ENCODE data around the gene PNKD.

PNKD gene

DNA sequence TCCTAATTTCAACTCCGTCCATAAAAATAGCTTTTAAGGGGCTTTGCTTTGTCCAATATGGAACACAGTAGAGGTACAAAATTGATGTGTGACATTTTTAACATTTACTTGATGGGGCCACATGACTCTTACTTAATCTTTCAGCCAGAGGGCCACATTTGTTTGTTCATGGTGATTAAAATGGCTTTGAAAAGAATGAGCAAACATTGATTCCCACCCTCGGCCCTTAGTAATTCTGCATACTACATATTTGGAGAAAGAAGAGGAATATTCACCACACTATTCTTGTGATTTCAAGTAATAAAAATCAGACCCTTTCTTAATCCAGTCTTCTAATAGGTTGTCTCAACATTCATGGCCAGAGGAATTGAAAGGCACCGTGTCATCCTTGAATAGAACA is 35.8 kb upstream of the PNKD start:
- Histone ChIP-seq H3F3A (ENCODE audit: control insufficient read depth, insufficient read depth) (peaks cover 3% of the 10 kb centered on the region; the same call in 1 of the 2 replicates), H4K20me1 (ENCODE audit: control insufficient read depth, insufficient read depth, low read depth, low read length) (0 out of 2 replicates have a peak, but pooled peaks cover 3% of the 10 kb centered on the region), H3K9me3 (ENCODE audit: control insufficient read depth, insufficient read depth, low read length) (no peaks in the 10 kb centered on the region), H3K4me3 (ENCODE audit: low read length) (no peak overlapping the region), H3K4me2 (ENCODE audit: low read length) (no peak overlapping the region), H3K27ac (ENCODE audit: low read depth, low read length) (no peak overlapping the region), H3K79me2 (ENCODE audit: control insufficient read depth, low read length) (peaks cover 30% of the 10 kb centered on the region), H3K36me3 (ENCODE audit: control insufficient read depth, low read length) (peaks cover 90% of the 10 kb centered on the region), H3K4me1 (ENCODE audit: control insufficient read depth, low read length) (peaks cover 12% of the 10 kb centered on the region), H3K9me2 (replicated peaks; ENCODE audit: control insufficient read depth, low read length) (no peaks in the 10 kb centered on the region), H3K27me3 (ENCODE audit: control insufficient read depth, low read length) (no peaks in the 10 kb centered on the region)
- TF ChIP-seq, protein P1, sequence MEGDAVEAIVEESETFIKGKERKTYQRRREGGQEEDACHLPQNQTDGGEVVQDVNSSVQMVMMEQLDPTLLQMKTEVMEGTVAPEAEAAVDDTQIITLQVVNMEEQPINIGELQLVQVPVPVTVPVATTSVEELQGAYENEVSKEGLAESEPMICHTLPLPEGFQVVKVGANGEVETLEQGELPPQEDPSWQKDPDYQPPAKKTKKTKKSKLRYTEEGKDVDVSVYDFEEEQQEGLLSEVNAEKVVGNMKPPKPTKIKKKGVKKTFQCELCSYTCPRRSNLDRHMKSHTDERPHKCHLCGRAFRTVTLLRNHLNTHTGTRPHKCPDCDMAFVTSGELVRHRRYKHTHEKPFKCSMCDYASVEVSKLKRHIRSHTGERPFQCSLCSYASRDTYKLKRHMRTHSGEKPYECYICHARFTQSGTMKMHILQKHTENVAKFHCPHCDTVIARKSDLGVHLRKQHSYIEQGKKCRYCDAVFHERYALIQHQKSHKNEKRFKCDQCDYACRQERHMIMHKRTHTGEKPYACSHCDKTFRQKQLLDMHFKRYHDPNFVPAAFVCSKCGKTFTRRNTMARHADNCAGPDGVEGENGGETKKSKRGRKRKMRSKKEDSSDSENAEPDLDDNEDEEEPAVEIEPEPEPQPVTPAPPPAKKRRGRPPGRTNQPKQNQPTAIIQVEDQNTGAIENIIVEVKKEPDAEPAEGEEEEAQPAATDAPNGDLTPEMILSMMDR (IDR thresholded peaks at IDR 0.05; ENCODE audit: low read depth, low read length, poor library complexity, severe bottlenecking), result no peak
- TF ChIP-seq EZH2phosphoT487 (IDR thresholded peaks at IDR 0.05; ENCODE audit: borderline replicate concordance, low read length), result no peak

DNA sequence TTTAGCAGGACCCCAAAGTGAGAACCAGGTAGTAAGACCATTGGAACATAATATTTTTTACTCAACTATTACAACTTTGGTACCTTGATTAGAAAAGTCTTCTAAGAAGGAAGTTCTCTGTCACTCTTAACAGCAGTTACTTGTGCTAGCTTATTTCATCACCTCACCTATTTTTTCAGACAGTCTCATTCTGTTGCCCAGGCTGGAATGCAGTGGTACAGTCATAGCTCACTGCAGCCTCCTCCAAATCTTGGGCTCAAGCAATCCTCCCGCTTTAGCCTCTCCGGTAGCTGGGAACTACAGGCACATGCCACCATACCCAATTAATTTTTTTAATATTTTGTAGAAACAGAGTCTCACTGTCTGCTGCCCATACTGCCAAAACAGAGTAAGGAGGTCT is 35.3 kb upstream of the PNKD start:
- no peaks in the 10 kb centered on the region for H3K9me3 ChIP-seq (ENCODE audit: control insufficient read depth, insufficient read depth, low read length)
- no peaks in the 10 kb centered on the region for H3K9me2 ChIP-seq (replicated peaks; ENCODE audit: control insufficient read depth, low read length)
- peaks cover 7% of the 10 kb centered on the region for H3K4me1 ChIP-seq (ENCODE audit: control insufficient read depth, low read length)
- TF ChIP-seq EZH2phosphoT487 (IDR thresholded peaks at IDR 0.05; ENCODE audit: borderline replicate concordance, low read length), result no peak
- TF ChIP-seq, protein P1 (IDR thresholded peaks at IDR 0.05; ENCODE audit: low read depth, low read length, poor library complexity, severe bottlenecking), result no peak
- H3K79me2 ChIP-seq (ENCODE audit: control insufficient read depth, low read length), result peaks cover 25% of the 10 kb centered on the region
- no peak overlapping the region for H3K4me3 ChIP-seq (ENCODE audit: low read length)
- no peak overlapping the region for H3K4me2 ChIP-seq (ENCODE audit: low read length)
- H3K27me3 ChIP-seq (ENCODE audit: control insufficient read depth, low read length), result no peaks in the 10 kb centered on the region
- H3F3A ChIP-seq (ENCODE audit: control insufficient read depth, insufficient read depth), result peaks cover 3% of the 10 kb centered on the region; the same call in 1 of the 2 replicates
- peaks cover 90% of the 10 kb centered on the region for H3K36me3 ChIP-seq (ENCODE audit: control insufficient read depth, low read length)
- 0 out of 2 replicates have a peak, but pooled peaks cover 3% of the 10 kb centered on the region for H4K20me1 ChIP-seq (ENCODE audit: control insufficient read depth, insufficient read depth, low read depth, low read length)
- H3K27ac ChIP-seq (ENCODE audit: low read depth, low read length), result no peak overlapping the region

DNA sequence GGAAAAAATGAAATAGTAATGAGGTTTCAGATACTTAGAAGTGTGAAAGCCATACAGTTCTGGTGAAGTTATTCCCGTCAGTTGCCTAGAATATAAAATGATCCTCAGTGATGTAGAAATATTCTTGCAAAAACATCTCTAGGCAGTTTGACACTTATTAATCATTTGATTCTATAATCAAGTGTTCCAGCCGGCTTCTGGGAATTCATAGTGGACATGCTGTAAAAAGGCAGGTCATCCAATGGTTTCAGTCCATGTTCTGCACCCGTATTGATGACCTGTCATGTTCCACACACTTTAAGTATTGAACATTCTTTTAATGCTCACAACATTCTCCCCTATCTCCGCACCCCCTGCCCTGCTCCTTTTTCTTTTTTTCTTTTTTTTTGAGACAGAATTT is 33.5 kb upstream of the PNKD start:
- no peaks in the 10 kb centered on the region for H3K4me1 ChIP-seq (ENCODE audit: control insufficient read depth, low read length)
- H3K4me2 ChIP-seq (ENCODE audit: low read length), result no peak overlapping the region
- TF ChIP-seq, protein P1 (IDR thresholded peaks at IDR 0.05; ENCODE audit: low read depth, low read length, poor library complexity, severe bottlenecking), result no peak
- no peak for TF ChIP-seq EZH2phosphoT487 (IDR thresholded peaks at IDR 0.05; ENCODE audit: borderline replicate concordance, low read length)
- H3K9me3 ChIP-seq (ENCODE audit: control insufficient read depth, insufficient read depth, low read length), result no peaks in the 10 kb centered on the region
- H3K36me3 ChIP-seq (ENCODE audit: control insufficient read depth, low read length), result peaks cover 89% of the 10 kb centered on the region
- H3K4me3 ChIP-seq (ENCODE audit: low read length), result no peak overlapping the region
- H3K27me3 ChIP-seq (ENCODE audit: control insufficient read depth, low read length), result no peaks in the 10 kb centered on the region
- H3K79me2 ChIP-seq (ENCODE audit: control insufficient read depth, low read length), result peaks cover 13% of the 10 kb centered on the region
- no peaks in the 10 kb centered on the region for H4K20me1 ChIP-seq (ENCODE audit: control insufficient read depth, insufficient read depth, low read depth, low read length)
- no peak overlapping the region for H3K27ac ChIP-seq (ENCODE audit: low read depth, low read length)
- no peaks in the 10 kb centered on the region; the same call in 1 of the 2 replicates for H3F3A ChIP-seq (ENCODE audit: control insufficient read depth, insufficient read depth)
- H3K9me2 ChIP-seq (replicated peaks; ENCODE audit: control insufficient read depth, low read length), result no peaks in the 10 kb centered on the region
